Esophagus (tissue), 2 donors: ENCODE data around the gene ARHGAP22. TPM values are rescaled to one million over a fixed set of nuclear protein-coding genes. Genes with fewer than 3 reads are reported as not detected.

ENCODE experiments used
- H3K27ac ChIP-seq, 2 donors: one replicate each; pipeline ENCODE4 v1.5.1; 2013; ENCODE audit warnings: low read depth in 2 of 2, mild to moderate bottlenecking in 2 of 2, inconsistent platforms in 1 of 2, low read length in 1 of 2, moderate library complexity in 1 of 2
- H3K27me3 ChIP-seq, 2 donors: one replicate each; pipeline ENCODE4 v1.6.1; 2013; ENCODE audit warnings: low read length in 2 of 2, control low read depth in 1 of 2, mild to moderate bottlenecking in 1 of 2; ENCODE audit not compliant: insufficient read depth in 2 of 2, control insufficient read depth in 1 of 2
- H3K36me3 ChIP-seq, 2 donors: one replicate each; pipeline ENCODE4 v1.6.1; 2013; ENCODE audit warnings: low read length in 1 of 2; ENCODE audit not compliant: control insufficient read depth in 2 of 2, insufficient read depth in 2 of 2
- H3K4me1 ChIP-seq, 2 donors: one replicate each; pipeline ENCODE4 v1.6.1; 2013; ENCODE audit warnings: low read length in 1 of 2; ENCODE audit not compliant: control insufficient read depth in 2 of 2, insufficient read depth in 2 of 2
- H3K4me3 ChIP-seq, 2 donors: one replicate each; pipeline ENCODE4 v1.5.1; 2013; ENCODE audit warnings: low read length in 2 of 2, mild to moderate bottlenecking in 2 of 2, low read depth in 1 of 2, moderate library complexity in 1 of 2
- H3K9me3 ChIP-seq, 2 donors: one replicate each; pipeline ENCODE4 v1.6.1; 2013; ENCODE audit warnings: mild to moderate bottlenecking in 2 of 2, low read depth in 1 of 2, low read length in 1 of 2, moderate library complexity in 1 of 2; ENCODE audit not compliant: control insufficient read depth in 2 of 2, insufficient read depth in 1 of 2
- WGBS, 2 donors: extraction: QIAGEN DNeasy Blood & Tissue Kit; methylation state at CpG; one replicate each; pipeline ENCODE4 v1.1.7; 2013; 5-methylcytosine and 5-hydroxymethylcytosine counted together
- polyA plus RNA-seq, 2 donors: library from polyadenylated mRNA; stranded (reverse); fragments of 200-250 nt; gene quantifications; one replicate each; pipeline ENCODE4 v1.2.3, GENCODE V29; 2013
- donor health status: healthy with polysubstance abuse.
- donor health status: Bipolar disorder and iron deficiency.

ARHGAP22 gene
- polyA plus RNA-seq, 2 donors, result 1.2 to 1.6 TPM

GRCh38 chr10:48536916-48537890 lies 67.7 kb downstream of the ARHGAP22 start:
- Histone ChIP-seq H3K27me3 (no peaks in the 10 kb centered on the region), H3K36me3 (peaks cover 0 to 4% of the 10 kb centered on the region in 2 donors), H3K4me1 (no peaks in the 10 kb centered on the region), H3K27ac (no peak overlapping the region), H3K4me3 (no peak overlapping the region), H3K9me3 (peaks cover 0 to 2% of the 10 kb centered on the region in 2 donors)
- 86 to 91% methylated on average over 13 of the region's 13 CpGs for WGBS, 2 donors

- Histone ChIP-seq H3K27me3 (no peaks in the 10 kb centered on the region), H3K4me3 (no peak overlapping the region), H3K36me3 (peaks cover 0 to 4% of the 10 kb centered on the region in 2 donors), H3K4me1 (no peaks in the 10 kb centered on the region), H3K9me3 (peaks cover 0 to 2% of the 10 kb centered on the region in 2 donors), H3K27ac (no peak overlapping the region)
- WGBS, 2 donors, result 82 to 95% methylated on average over 3 of the region's 3 CpGs
Measured at GRCh38 chr10:48536156-48536500, 68.7 kb downstream of the ARHGAP22 start.

- WGBS, 2 donors, result 88 to 89% methylated on average over 12 of the region's 12 CpGs
- no peak overlapping the region for H3K4me3 ChIP-seq
- H3K36me3 ChIP-seq, result peaks cover 0 to 4% of the 10 kb centered on the region in 2 donors
- no peaks in the 10 kb centered on the region for H3K27me3 ChIP-seq
- H3K27ac ChIP-seq, result no peak overlapping the region
- peaks cover 0 to 2% of the 10 kb centered on the region in 2 donors for H3K9me3 ChIP-seq
- no peaks in the 10 kb centered on the region for H3K4me1 ChIP-seq
Measured at GRCh38 chr10:48535416-48536155, 69.3 kb downstream of the ARHGAP22 start.

GRCh38 chr10:48533951-48534720 lies 70.7 kb downstream of the ARHGAP22 start:
- Histone ChIP-seq H3K9me3 (peaks cover 0 to 2% of the 10 kb centered on the region in 2 donors), H3K4me3 (no peak overlapping the region), H3K27me3 (no peaks in the 10 kb centered on the region), H3K4me1 (no peaks in the 10 kb centered on the region), H3K27ac (no peak overlapping the region), H3K36me3 (peaks cover 0 to 4% of the 10 kb centered on the region in 2 donors)
- WGBS, 2 donors, result 49 to 52% methylated on average over 8 of the region's 8 CpGs

GRCh38 chr10:48533540-48533939 lies 71.3 kb downstream of the ARHGAP22 start:
- H3K4me1 ChIP-seq, result no peaks in the 10 kb centered on the region
- H3K4me3 ChIP-seq, result no peak overlapping the region
- no peak overlapping the region for H3K27ac ChIP-seq
- H3K36me3 ChIP-seq, result peaks cover 0 to 4% of the 10 kb centered on the region in 2 donors
- H3K27me3 ChIP-seq, result no peaks in the 10 kb centered on the region
- 82 to 83% methylated on average over 3 of the region's 3 CpGs for WGBS, 2 donors
- peaks cover 0 to 2% of the 10 kb centered on the region in 2 donors for H3K9me3 ChIP-seq

GRCh38 chr10:48531486-48531885 lies 73.4 kb downstream of the ARHGAP22 start:
- Histone ChIP-seq H3K36me3 (peaks cover 0 to 4% of the 10 kb centered on the region in 2 donors), H3K9me3 (peaks cover 0 to 2% of the 10 kb centered on the region in 2 donors), H3K27ac (no peak overlapping the region), H3K4me1 (no peaks in the 10 kb centered on the region), H3K4me3 (no peak overlapping the region), H3K27me3 (no peaks in the 10 kb centered on the region)
- 60 to 70% methylated on average over 5 of the region's 5 CpGs for WGBS, 2 donors

- H3K27ac ChIP-seq, result no peak overlapping the region
- no peak overlapping the region for H3K4me3 ChIP-seq
- H3K4me1 ChIP-seq, result no peaks in the 10 kb centered on the region
- H3K27me3 ChIP-seq, result no peaks in the 10 kb centered on the region
- no peaks in the 10 kb centered on the region for H3K36me3 ChIP-seq
- no peaks in the 10 kb centered on the region for H3K9me3 ChIP-seq
- 66 to 67% methylated on average over 2 of the region's 2 CpGs for WGBS, 2 donors
Measured at GRCh38 chr10:48529331-48529730, 75.5 kb downstream of the ARHGAP22 start.

GRCh38 chr10:48527756-48528155 lies 77.1 kb downstream of the ARHGAP22 start:
- 93 to 100% methylated on average over 1 of the region's 1 CpG for WGBS, 2 donors
- no peaks in the 10 kb centered on the region for H3K36me3 ChIP-seq

GRCh38 chr10:48526846-48527505 lies 77.9 kb downstream of the ARHGAP22 start:
- Histone ChIP-seq H3K9me3 (no peaks in the 10 kb centered on the region), H3K36me3 (no peaks in the 10 kb centered on the region), H3K27me3 (peaks cover 0 to 3% of the 10 kb centered on the region in 2 donors), H3K4me1 (peaks cover 3 to 8% of the 10 kb centered on the region in 2 donors), H3K4me3 (no peak overlapping the region), H3K27ac (no peak overlapping the region)
- WGBS, 2 donors, result 84 to 92% methylated on average over 2 of the region's 2 CpGs

More at GRCh38 chr10:48527756-48528155, 77.1 kb downstream of the ARHGAP22 start:
- Histone ChIP-seq H3K27me3 (peaks cover 0 to 3% of the 10 kb centered on the region in 2 donors), H3K27ac (no peak overlapping the region), H3K4me1 (peaks cover 3 to 8% of the 10 kb centered on the region in 2 donors), H3K4me3 (no peak overlapping the region), H3K9me3 (no peaks in the 10 kb centered on the region)
